ENCODE measurements around the gene C2orf72. TPM values are rescaled to one million over a fixed set of nuclear protein-coding genes. Genes with fewer than 3 reads are reported as not detected.
"Not testable (repeated sequence)": the region's sequence is repeated elsewhere in the genome, so short reads cannot be mapped to it uniquely, and the experiment has no call there.

C2orf72 gene
- total and polyA plus RNA-seq, 11 donors = 0.07 to 0.20 (median 0.08) TPM; not detected in 5

- no peak overlapping the region for H3K4me3 ChIP-seq
- TF ChIP-seq CTCF (IDR thresholded peaks at IDR 0.05) (no peak), POLR2A (IDR thresholded peaks at IDR 0.05) (no peak)
- intact Hi-C loops (cut with DNase I) = no loop called here
- DNase-seq (no peak), ATAC-seq (no peak)
- H3K27ac ChIP-seq = no peak overlapping the region
- 33 to 56% (median 49%) methylated on average over 4 of the region's 4 CpGs for whole genome bisulfite sequencing, 4 donors
- no peaks in the 10 kb centered on the region for H3K4me1 ChIP-seq
- no peaks in the 10 kb centered on the region for H3K9me3 ChIP-seq
- H3K36me3 ChIP-seq = no peaks in the 10 kb centered on the region
- H3K27me3 ChIP-seq = peaks cover 0 to 28% (median 0%) of the 10 kb centered on the region in 9 donors
Measured at GRCh38 chr2:231017231-231017598, 20.1 kb upstream of the C2orf72 start.

GRCh38 chr2:231018184-231018583 lies 19.1 kb upstream of the C2orf72 start:
- no peak for TF ChIP-seq POLR2A (IDR thresholded peaks at IDR 0.05)
- no peak for TF ChIP-seq CTCF (IDR thresholded peaks at IDR 0.05)
- Histone ChIP-seq H3K4me1 (no peaks in the 10 kb centered on the region), H3K27me3 (peaks cover 0 to 23% (median 0%) of the 10 kb centered on the region in 9 donors), H3K27ac (no peak overlapping the region), H3K4me3 (no peak overlapping the region), H3K9me3 (no peaks in the 10 kb centered on the region), H3K36me3 (no peaks in the 10 kb centered on the region)
- no peak for DNase-seq
- ATAC-seq = no peak
- intact Hi-C loops (cut with DNase I) = no loop called here
- 91 to 97% (median 93%) methylated on average over 3 of the region's 3 CpGs for WGBS, 4 donors

- H3K27me3 ChIP-seq = peaks cover 0 to 29% (median 0%) of the 10 kb centered on the region in 9 donors
- ATAC-seq; DNase-seq; H3K9me3 ChIP-seq; H3K27ac ChIP-seq; H3K36me3 ChIP-seq; intact Hi-C loops (cut with DNase I); H3K4me1 ChIP-seq; H3K4me3 ChIP-seq: not testable (repeated sequence)
- 87 to 94% (median 92%) methylated on average over 3 of the region's 3 CpGs for WGBS, 4 donors
Measured at GRCh38 chr2:231025059-231025458, 12.3 kb upstream of the C2orf72 start.

- no peaks in the 10 kb centered on the region for H3K4me1 ChIP-seq
- TF ChIP-seq CTCF (IDR thresholded peaks at IDR 0.05) (no peak), POLR2A (IDR thresholded peaks at IDR 0.05) (no peak)
- H3K9me3 ChIP-seq = no peaks in the 10 kb centered on the region
Measured at GRCh38 chr2:231028889-231029288, 8.4 kb upstream of the C2orf72 start.

GRCh38 chr2:231029563-231029962 lies 7.8 kb upstream of the C2orf72 start:
- H3K27ac ChIP-seq = no peak overlapping the region
- H3K27me3 ChIP-seq = peaks cover 0 to 48% (median 0%) of the 10 kb centered on the region in 9 donors
- no peak for DNase-seq
- H3K4me1 ChIP-seq = no peaks in the 10 kb centered on the region
- TF ChIP-seq CTCF (IDR thresholded peaks at IDR 0.05) (no peak), POLR2A (IDR thresholded peaks at IDR 0.05) (no peak)
- intact Hi-C loops (cut with DNase I) = no loop called here
- H3K36me3 ChIP-seq = no peaks in the 10 kb centered on the region
- H3K4me3 ChIP-seq = no peak overlapping the region
- no peak for ATAC-seq
- WGBS, 4 donors = 82 to 87% (median 86%) methylated on average over 9 of the region's 9 CpGs
- H3K9me3 ChIP-seq = no peaks in the 10 kb centered on the region

More at GRCh38 chr2:231028889-231029288, 8.4 kb upstream of the C2orf72 start:
- ATAC-seq (no peak), DNase-seq (no peak)
- intact Hi-C loops (cut with DNase I) = no loop called here
- Histone ChIP-seq H3K27ac (no peak overlapping the region), H3K27me3 (peaks cover 0 to 49% (median 0%) of the 10 kb centered on the region in 9 donors), H3K4me3 (no peak overlapping the region), H3K36me3 (no peaks in the 10 kb centered on the region)

All from heart left ventricle (tissue), 16 donors.